ENCODE measurements around the gene RPL22. TPM values are rescaled to one million over a fixed set of nuclear protein-coding genes. Genes with fewer than 3 reads are reported as not detected.

RPL22 gene
- total RNA-seq, 1 donor from 2014 or later, result 439 TPM

DNA sequence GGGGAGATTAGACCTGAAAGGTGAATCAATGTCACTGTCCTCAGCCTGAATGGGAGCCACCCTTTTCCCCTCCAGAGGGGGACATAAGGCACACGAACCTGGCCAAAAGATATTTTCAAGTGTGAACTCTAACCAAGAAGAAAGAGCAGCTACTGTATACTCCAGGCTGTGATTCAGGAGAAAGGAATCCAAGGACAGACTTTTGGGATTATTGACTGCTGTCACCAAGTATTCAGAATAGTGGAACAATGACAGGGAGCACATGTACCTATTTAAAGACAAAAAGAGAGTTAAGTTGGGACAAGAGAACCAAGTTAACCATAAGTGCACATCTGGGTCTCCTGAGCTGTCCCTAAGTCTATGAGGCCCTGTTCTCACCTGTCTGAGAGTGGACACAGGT, 34.0 kb upstream of the RPL22 start:
- no peak for ATAC-seq

DNA sequence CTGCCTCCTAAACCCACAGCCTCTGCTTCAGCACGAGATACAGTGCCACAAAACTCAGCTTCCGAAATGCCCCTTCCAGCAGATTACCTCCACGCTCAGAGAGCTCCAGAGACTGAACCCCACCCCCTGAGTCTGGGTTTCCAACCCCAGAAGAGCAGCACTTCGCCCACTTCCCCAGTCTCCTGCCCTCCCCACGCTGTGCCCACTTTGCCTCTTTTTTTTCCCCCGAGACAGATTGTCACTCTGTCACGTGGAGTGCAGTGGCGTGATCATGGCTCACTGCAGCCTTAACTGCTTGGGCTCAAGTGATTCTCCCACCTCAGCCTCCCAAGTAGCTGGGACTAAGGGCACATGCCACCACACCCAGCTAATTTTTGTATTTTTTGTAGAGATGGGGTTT, 26.3 kb upstream of the RPL22 start:
- ATAC-seq, result no peak

GRCh38 chr1:6224718-6225117, 25.3 kb upstream of the RPL22 start:
- ATAC-seq, result no peak

- no peak for ATAC-seq
Measured at GRCh38 chr1:6223617-6224016, 24.2 kb upstream of the RPL22 start.

DNA sequence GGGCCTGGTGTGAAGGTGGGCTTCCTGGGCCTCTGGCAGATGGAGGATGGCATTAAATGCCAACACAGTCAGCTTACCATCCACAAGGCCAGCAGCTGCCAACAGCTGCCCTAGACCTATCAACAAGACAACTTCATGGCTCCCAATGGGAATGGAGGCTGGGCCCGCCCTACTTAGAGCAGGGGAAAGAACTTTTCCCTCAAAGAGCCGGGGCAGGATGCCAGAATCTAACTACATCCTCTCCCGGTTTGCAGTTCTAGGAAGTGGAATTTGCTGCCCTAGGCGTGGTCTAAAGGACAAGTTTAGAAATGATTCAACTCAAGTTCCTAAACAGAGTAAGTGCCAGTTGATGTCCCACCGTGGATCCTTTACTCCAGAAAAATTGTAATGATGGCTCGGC, 23.2 kb upstream of the RPL22 start:
- peak; percentile 19 for ATAC-seq

- no peak for ATAC-seq
Measured at GRCh38 chr1:6221210-6221784, 21.9 kb upstream of the RPL22 start.

- peak; percentile 98 for ATAC-seq
Measured at GRCh38 chr1:6220236-6220635, 20.8 kb upstream of the RPL22 start.

GRCh38 chr1:6219641-6220040, 20.2 kb upstream of the RPL22 start:
- peak; percentile 16 for ATAC-seq

GRCh38 chr1:6218375-6219164, 19.2 kb upstream of the RPL22 start:
- ATAC-seq, result no peak

- no peak for ATAC-seq
Measured at GRCh38 chr1:6212193-6212959, 13.0 kb upstream of the RPL22 start.

DNA sequence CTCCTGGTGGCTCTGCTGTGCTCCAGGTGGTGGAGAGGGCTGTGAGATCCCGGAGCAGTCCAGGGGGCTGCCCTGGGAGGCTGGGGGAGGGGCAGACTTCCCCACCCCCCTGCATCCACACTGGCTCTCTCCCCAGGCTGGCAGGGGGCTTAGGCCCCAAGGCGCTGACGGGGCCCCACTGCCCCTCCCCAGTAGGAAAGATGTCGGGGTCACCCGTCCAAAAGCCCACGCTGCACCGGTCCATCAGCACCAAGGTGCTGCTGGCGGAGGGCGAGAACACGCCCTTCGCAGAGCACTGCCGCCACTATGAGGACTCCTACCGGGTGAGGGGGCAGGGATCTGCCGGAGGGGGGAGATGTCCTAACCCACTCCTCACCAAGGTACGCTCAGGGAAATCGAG, 12.3 kb upstream of the RPL22 start:
- ATAC-seq, result no peak

- ATAC-seq, result no peak
Measured at GRCh38 chr1:6210591-6211355, 11.4 kb upstream of the RPL22 start.

DNA sequence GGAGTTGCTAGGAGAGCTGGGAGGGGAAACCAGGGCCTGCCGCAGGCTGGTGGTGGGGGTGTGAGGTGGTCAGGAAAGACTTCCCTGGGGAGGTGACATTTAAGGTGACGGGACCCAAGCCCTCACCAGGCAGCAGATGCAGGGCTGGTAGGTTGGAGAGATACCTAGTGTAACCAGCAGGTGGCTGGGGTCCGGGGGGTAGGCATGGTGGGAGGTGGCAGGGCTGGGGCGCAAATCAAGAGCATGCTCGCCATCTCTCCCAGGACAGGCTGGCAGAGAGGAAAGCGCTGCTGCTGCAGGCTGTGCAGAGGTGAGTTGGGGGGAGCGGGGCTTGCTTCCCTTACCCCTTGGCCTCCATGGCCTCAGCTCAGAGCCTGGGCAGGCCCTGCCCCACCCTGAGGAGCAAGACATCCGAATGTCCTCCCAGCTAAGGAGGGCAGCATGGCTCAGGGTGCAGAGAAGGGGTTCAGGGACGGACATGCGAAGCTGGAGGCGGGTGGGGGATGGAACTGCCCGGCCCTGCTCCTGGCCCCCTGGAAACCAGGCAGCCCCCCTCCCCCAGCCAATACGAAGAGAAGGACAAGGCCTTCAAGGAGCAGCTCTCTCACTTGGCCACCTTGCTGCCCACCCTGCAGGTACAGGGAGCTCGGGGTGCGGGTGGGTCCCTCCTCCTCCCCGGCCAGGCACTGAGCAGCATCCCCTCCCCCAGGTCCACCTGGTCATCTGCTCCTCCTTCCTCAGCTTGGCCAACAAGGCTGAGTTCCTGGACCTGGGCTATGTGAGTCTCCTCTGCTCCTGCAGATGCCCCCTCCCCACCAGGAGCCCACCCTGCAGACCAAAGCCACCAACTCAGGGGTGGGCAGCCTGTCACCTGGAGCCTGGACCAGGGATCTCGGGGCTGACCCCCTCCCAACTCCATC, 10.5 kb upstream of the RPL22 start:
- ATAC-seq, result no peak

DNA sequence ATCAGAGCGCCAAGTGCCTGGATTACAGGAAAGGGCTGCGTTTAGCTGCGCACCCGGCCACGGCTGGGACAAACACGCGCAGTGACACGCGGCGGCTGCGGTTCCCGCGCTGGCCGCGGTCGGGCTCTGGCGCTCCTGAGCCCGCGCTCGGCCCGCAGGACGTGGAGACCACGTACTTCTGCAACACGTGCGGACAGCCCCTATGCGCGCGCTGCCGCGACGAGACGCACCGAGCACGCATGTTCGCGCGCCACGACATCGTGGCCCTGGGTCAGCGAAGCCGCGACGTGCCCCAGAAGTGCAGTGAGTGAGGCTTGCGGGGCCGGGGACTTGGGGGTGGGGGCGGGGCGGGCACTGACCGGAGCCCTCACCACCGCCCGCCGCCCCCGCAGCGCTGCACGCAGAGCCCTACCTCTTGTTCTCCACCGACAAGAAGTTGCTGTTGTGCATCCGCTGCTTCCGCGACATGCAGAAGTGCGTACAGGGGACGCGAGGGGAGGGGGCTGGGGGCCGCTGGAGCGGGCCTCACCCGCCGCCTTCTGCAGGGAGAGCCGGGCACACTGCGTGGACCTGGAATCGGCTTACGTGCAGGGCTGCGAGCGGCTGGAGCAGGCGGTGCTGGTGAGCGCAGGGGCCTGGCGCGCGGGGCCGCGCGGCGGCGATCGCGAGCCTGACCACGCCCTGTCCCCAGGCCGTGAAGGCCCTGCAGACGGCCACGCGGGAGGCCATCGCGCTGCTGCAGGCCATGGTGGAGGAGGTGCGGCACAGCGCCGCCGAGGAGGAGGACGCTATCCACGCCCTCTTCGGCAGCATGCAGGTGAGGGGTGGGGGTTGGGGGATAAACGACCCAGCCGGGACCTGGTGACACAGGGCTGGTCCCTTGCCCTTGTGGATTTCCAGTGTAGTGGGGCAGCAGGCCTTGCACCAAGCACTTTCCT, 9.6 kb upstream of the RPL22 start:
- no peak for ATAC-seq

- ATAC-seq, result no peak
Measured at GRCh38 chr1:6207921-6208320, 8.5 kb upstream of the RPL22 start.

DNA sequence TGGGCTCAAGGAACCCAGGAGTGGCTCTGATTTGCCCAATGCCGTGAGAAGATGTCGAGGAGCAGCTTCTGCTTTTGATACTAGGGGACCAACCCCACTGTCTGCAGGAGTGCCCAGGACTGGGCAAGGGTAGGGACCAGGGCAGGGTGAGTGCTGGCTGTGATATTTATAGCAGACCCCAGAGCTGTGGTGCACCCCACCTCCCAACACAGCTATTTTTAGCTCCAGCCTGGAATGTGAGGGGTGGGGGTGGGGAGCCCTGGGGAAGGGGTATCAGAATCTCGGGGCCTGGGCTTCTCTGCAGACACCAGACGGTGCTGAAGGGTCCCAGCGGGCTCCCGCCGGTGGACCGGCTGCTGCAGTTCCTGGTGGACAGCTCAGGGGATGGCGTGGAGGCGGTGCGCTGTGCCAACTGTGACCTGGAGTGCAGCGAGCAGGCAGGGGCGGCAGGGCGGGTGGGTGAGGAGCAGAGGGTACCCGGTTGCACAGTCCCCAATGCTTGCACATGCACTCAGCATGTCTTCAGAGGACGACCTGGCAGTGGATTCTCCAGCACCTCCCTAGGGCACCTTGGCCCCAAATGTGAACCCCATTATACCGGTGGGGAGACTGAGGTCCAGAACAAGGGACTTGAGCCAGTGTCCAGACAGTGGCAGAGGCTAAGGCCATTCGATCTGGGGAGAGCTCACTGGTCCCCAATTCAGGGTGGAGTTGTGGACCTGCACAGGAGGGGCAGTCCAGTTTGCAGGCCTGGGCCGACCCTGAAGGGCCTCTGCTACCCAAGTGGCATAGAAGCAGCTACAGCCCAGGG, 7.9 kb upstream of the RPL22 start:
- ATAC-seq, result no peak

- peak; percentile 4 for ATAC-seq
Measured at GRCh38 chr1:6206520-6206855, 7.1 kb upstream of the RPL22 start.

DNA sequence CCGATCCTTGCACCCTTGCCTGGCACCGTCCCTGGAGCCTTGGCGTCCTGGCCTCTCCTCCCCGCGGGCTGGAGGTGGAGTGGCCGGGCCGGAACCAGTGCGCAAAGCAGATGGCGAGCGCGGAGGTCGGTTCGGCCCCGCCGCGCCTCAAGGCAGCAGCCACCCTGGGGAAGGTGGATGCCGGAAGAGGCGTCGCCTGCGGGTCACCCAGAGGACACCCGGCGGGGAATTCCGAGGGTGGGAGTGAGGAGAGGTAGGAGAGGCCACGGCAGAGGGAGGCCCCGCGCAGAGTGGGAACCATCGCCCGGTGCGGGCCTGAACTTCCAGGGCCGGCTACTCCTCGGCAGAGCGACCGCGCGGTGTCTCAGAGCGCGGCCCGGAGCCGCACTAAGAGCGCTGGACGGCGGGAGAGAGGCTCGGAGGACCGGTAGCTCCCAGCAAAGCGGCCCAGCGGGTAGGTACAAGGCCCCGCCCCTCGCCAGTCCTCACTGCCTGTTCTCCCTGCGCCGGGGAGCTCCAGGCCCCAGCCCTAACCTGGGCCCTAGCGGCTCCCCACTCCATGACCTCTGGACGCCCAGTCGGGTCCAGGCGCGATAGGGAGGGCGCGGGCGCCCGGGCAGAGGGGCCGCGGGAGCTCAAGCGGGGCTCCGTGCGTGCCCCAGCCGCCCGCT, 6.6 kb upstream of the RPL22 start, which contains the start of gene RNF207:
Gene RNF207, plus strand, starts transcription at position 271 of the 671 bp plus-strand sequence. CDS start 417 bp downstream, outside the sequence.
- peak; percentile 86 for ATAC-seq

DNA sequence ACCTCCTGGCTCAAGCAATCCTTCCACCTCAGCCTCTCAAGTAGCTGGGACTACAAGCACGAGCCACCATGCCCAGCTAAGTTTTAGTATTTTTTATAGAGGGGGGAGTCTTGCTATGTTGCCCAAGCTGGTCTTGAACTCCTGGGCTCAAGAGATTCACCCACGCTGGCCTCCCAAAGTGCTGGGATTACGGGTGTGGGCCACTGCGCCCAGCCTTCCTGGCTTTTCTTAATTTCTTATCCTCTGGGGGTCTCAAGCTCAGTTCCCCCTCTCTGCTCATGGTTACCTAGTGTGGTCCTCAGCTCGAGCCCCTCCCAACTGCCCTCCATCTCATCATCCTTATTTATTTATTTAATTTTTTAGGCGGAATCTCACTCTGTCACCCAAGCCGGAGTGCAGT, 2.9 kb upstream of the RPL22 start:
- ATAC-seq, result no peak

Data from esophagus mucosa (tissue), 1 donor.